GM23338 (cell line): ENCODE measurements around the gene CEND1. TPM values are rescaled to one million over a fixed set of nuclear protein-coding genes. Genes with fewer than 3 reads are reported as not detected.

Source experiments
- ATAC-seq: fragments of 200-7000 bp; cut with Tn5 transposase; 3 replicates; pipeline ENCODE4 v1.9.1; 2020
- DNase-seq: peaks from one replicate; pipeline ENCODE4 v3.0.0-alpha.2; 2015; ENCODE audit warnings: low spot score
- H2AFZ ChIP-seq: fragments of 200-600 bp; sonication (generic); 2 replicates; pipeline ENCODE4 v1.8.0; 2016; ENCODE audit warnings: antibody characterized with exemption, mild to moderate bottlenecking, moderate library complexity
- H3F3A ChIP-seq: fragments of 200-600 bp; sonication (generic); replicated peaks from 2 replicates; pipeline ENCODE4 v1.8.0; 2017; ENCODE audit warnings: antibody characterized with exemption, mixed run types, low read depth
- H3K27ac ChIP-seq: fragments of 200-600 bp; sonication (generic); 2 replicates; pipeline ENCODE4 v1.6.1; 2016; ENCODE audit warnings: low read depth
- H3K27me3 ChIP-seq: fragments of 200-600 bp; sonication (generic); 2 replicates; pipeline ENCODE4 v1.8.0; 2016; ENCODE audit warnings: mild to moderate bottlenecking, mixed run types, moderate library complexity; ENCODE audit not compliant: insufficient read depth
- H3K36me3 ChIP-seq: fragments of 200-600 bp; sonication (generic); 2 replicates; pipeline ENCODE4 v1.8.0; 2016; ENCODE audit warnings: mild to moderate bottlenecking; ENCODE audit not compliant: insufficient read depth
- H3K4me1 ChIP-seq: fragments of 200-600 bp; sonication (generic); 2 replicates; pipeline ENCODE4 v1.8.0; 2016; ENCODE audit warnings: mild to moderate bottlenecking, moderate library complexity; ENCODE audit not compliant: insufficient read depth
- H3K4me2 ChIP-seq: fragments of 200-600 bp; sonication (generic); 2 replicates; pipeline ENCODE4 v1.7.1; 2017; ENCODE audit warnings: mixed run types
- H3K4me3 ChIP-seq: fragments of 200-600 bp; sonication (generic); 2 replicates; pipeline ENCODE4 v1.6.1; 2016; ENCODE audit warnings: mixed run types
- H3K79me2 ChIP-seq: fragments of 200-600 bp; sonication (generic); replicated peaks from 2 replicates; pipeline ENCODE4 v1.8.0; 2017; ENCODE audit warnings: mild to moderate bottlenecking; ENCODE audit not compliant: insufficient read depth
- H3K9me2 ChIP-seq: fragments of 200-600 bp; sonication (generic); 2 replicates; pipeline ENCODE4 v1.8.0; 2017; ENCODE audit not compliant: insufficient read depth
- H4K20me1 ChIP-seq: fragments of 200-600 bp; sonication (generic); replicated peaks from 2 replicates; pipeline ENCODE4 v1.8.0; 2017; ENCODE audit warnings: mild to moderate bottlenecking; ENCODE audit not compliant: insufficient read depth
- H3K27ac Mint-ChIP-seq: 2 replicates; pipeline ENCODE4 v1.8.0; 2020; ENCODE audit warnings: inconsistent platforms, mild to moderate bottlenecking, moderate library complexity, mixed read lengths
- H3K27me3 Mint-ChIP-seq: 3 replicates; pipeline ENCODE4 v1.8.0; 2022; ENCODE audit warnings: low read depth, mild to moderate bottlenecking, moderate library complexity, mixed read lengths, inconsistent platforms; ENCODE audit not compliant: insufficient read depth, poor library complexity
- H3K36me3 Mint-ChIP-seq: 3 replicates; pipeline ENCODE4 v1.8.0; 2021; ENCODE audit warnings: low read depth, mild to moderate bottlenecking, inconsistent platforms, moderate library complexity, mixed read lengths
- H3K4me1 Mint-ChIP-seq: 3 replicates; pipeline ENCODE4 v1.8.0; 2020; ENCODE audit warnings: mild to moderate bottlenecking, inconsistent platforms, mixed read lengths
- H3K4me3 Mint-ChIP-seq: 3 replicates; pipeline ENCODE4 v1.8.0; 2021; ENCODE audit warnings: moderate library complexity, mild to moderate bottlenecking, inconsistent platforms, mixed read lengths
- H3K9me3 Mint-ChIP-seq: 3 replicates; pipeline ENCODE4 v1.8.0; 2020; ENCODE audit warnings: moderate library complexity, mild to moderate bottlenecking, inconsistent platforms, mixed read lengths
- CTCF ChIP-seq, 2 experiments: fragments of 200-600 bp in 1 of 2; sonication (generic) in 1 of 2; conservative IDR thresholded peaks; 2 replicates each; pipeline versions ENCODE4 v1.5.1 to v1.6.1; 2016 to 2017; ENCODE audit warnings: antibody characterized with exemption in 2 of 2, low read depth in 2 of 2, mild to moderate bottlenecking in 2 of 2, moderate library complexity in 1 of 2
- EZH2 ChIP-seq: fragments of 200-600 bp; sonication (generic); IDR thresholded peaks from one replicate; pipeline ENCODE4 v1.8.0; 2017; ENCODE audit warnings: antibody characterized with exemption, mild to moderate bottlenecking, low read depth; ENCODE audit not compliant: unreplicated experiment
- POLR2AphosphoS5 ChIP-seq: IDR thresholded peaks from 2 replicates; pipeline ENCODE4 v1.6.1; 2016; ENCODE audit warnings: antibody characterized with exemption, low read depth
- ZNF462 ChIP-seq: fragments of 250-450 bp; sonication (Bioruptor Pico); IDR thresholded peaks from 2 replicates; pipeline ENCODE4 v1.5.0; 2020; ENCODE audit warnings: mild to moderate bottlenecking, moderate library complexity
- polyA plus RNA-seq: library from polyadenylated mRNA; unstranded; fragments of >200 nt; fragmentation: Nextera tagmentation; extraction: Ambion mirVana; gene quantifications from 2 replicates; pipeline ENCODE4 v1.2.1, GENCODE V29; 2016
- total RNA-seq: library from RNA; depleted of rRNA; stranded (reverse); fragments of >200 nt; shearing (Covaris generic); gene quantifications from 2 replicates; pipeline ENCODE4 v1.2.3, GENCODE V29; 2014

The CEND1 gene
- total and polyA plus RNA-seq, 2 experiments from 2014 or later, result 4.8 to 5.5 TPM

- Mint-ChIP-seq H3K4me3 (no peak overlapping the region; the same call in 2 of the 3 replicates), H3K9me3 (no peaks in the 10 kb centered on the region), H3K27ac (no peak overlapping the region), H3K27me3 (peaks cover 22% of the 10 kb centered on the region), H3K4me1 (peaks cover 21% of the 10 kb centered on the region), H3K36me3 (peaks cover 38% of the 10 kb centered on the region)
- DNase-seq, result no peak
- peaks cover 19% of the 10 kb centered on the region for H3K79me2 ChIP-seq
- peaks cover 33% of the 10 kb centered on the region for H4K20me1 ChIP-seq
- no peak overlapping the region for H2AFZ ChIP-seq
- no peak overlapping the region for H3K27ac ChIP-seq
- H3K9me2 ChIP-seq, result no peaks in the 10 kb centered on the region
- H3K4me3 ChIP-seq, result no peak overlapping the region
- H3K4me1 ChIP-seq, result peaks cover 9% of the 10 kb centered on the region
- H3K36me3 ChIP-seq, result peaks cover 6% of the 10 kb centered on the region; the same call in 1 of the 2 replicates
- no peak for TF ChIP-seq ZNF462
- TF ChIP-seq POLR2AphosphoS5, result 0 out of 2 replicates have a peak, but pooled peaks have one; percentile 2
- H3K27me3 ChIP-seq, result no peaks in the 10 kb centered on the region
- ATAC-seq, result no peak
- H3K4me2 ChIP-seq, result no peak overlapping the region
- peaks cover 20% of the 10 kb centered on the region; the same call in 1 of the 2 replicates for H3F3A ChIP-seq
Measured at GRCh38 chr11:839280-839623, 49.4 kb upstream of the CEND1 start.

- no peak overlapping the region for H2AFZ ChIP-seq
- Mint-ChIP-seq H3K4me1 (peaks cover 27% of the 10 kb centered on the region), H3K9me3 (no peaks in the 10 kb centered on the region), H3K27ac (no peak overlapping the region), H3K36me3 (peaks cover 38% of the 10 kb centered on the region), H3K27me3 (peaks cover 25% of the 10 kb centered on the region), H3K4me3 (no peak overlapping the region)
- H3K4me3 ChIP-seq, result no peak overlapping the region
- peaks cover 26% of the 10 kb centered on the region for H3F3A ChIP-seq
- 0 out of 2 replicates have a peak overlapping the region, but pooled peaks have one; percentile 26 for H3K27ac ChIP-seq
- H3K9me2 ChIP-seq, result no peaks in the 10 kb centered on the region
- peaks cover 23% of the 10 kb centered on the region for H3K79me2 ChIP-seq
- TF ChIP-seq CTCF (conservative IDR thresholded peaks at IDR 0.05; ENCODE audit: low read depth in 2 of 2) (peak; percentile 33 to 41), POLR2AphosphoS5 (peak; percentile 56; the same call in 1 of the 2 replicates), EZH2 (no peak)
- H4K20me1 ChIP-seq, result peaks cover 38% of the 10 kb centered on the region
- ATAC-seq (peak; percentile 17), DNase-seq (peak; percentile 79)
- H3K27me3 ChIP-seq, result no peaks in the 10 kb centered on the region
- H3K4me1 ChIP-seq, result peaks cover 15% of the 10 kb centered on the region
- H3K4me2 ChIP-seq, result no peak overlapping the region
- peaks cover 6% of the 10 kb centered on the region; the same call in 1 of the 2 replicates for H3K36me3 ChIP-seq
Measured at GRCh38 chr11:838441-839279, 48.8 kb upstream of the CEND1 start.
